ENCODE results near the gene ZNF740. TPM values are rescaled to one million over a fixed set of nuclear protein-coding genes. Genes with fewer than 3 reads are reported as not detected.

Gene ZNF740
- total and polyA plus RNA-seq, 2 of the 8 experiments (the other 6 are each of a cell fraction or from before 2014, with no cell fraction given) = 8.2 to 40.0 TPM

DNA sequence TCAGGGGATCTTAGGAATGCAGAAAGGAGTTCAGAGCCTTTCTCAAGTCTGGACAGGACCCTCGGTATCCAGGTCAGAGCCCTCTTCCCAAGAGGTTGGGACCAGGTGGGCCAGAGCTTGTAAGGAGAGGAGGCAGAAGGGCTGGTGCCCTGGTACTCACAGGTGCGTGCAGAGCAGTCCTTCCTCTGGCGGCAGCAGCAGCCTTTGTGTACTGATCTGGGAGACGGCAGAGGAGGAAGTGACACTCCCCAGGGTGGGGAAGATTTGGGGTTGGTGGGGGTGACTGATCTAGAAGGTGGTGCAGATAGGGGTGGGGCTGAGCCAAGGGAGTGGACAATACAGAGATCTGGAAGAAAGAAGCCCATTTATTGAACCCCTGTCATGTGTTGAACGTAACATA lies 26.5 kb downstream of the ZNF740 start, which contains the start of gene ITGB7 (continued):
- no peak for TF ChIP-seq CHD7 (IDR thresholded peaks at IDR 0.05; ENCODE audit: insufficient replicate concordance, low read length)
- no peak for TF ChIP-seq HDAC6 (IDR thresholded peaks at IDR 0.05; ENCODE audit: low read depth, low read length)
- no peak for TF ChIP-seq SP4 (IDR thresholded peaks at IDR 0.05; ENCODE audit: low read length)
- TF ChIP-seq CREB1 (IDR thresholded peaks at IDR 0.05) = no peak
- no peak for TF ChIP-seq SAP30 (IDR thresholded peaks at IDR 0.05; ENCODE audit: insufficient read depth, insufficient replicate concordance, low read length)
- TF ChIP-seq RNF2 (IDR thresholded peaks at IDR 0.05; ENCODE audit: borderline replicate concordance, low read depth, low read length, missing control alignments, poor library complexity, severe bottlenecking) = no peak
- TF ChIP-seq KDM4A (IDR thresholded peaks at IDR 0.05; ENCODE audit: low read depth, low read length, severe bottlenecking) = no peak
- TF ChIP-seq NANOG (IDR thresholded peaks at IDR 0.05; ENCODE audit: insufficient read depth, low read depth, low read length, poor library complexity, severe bottlenecking) = no peak
- TF ChIP-seq, protein P1, sequence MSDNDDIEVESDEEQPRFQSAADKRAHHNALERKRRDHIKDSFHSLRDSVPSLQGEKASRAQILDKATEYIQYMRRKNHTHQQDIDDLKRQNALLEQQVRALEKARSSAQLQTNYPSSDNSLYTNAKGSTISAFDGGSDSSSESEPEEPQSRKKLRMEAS (IDR thresholded peaks at IDR 0.05) = no peak
- no peak for TF ChIP-seq HDAC2 (IDR thresholded peaks at IDR 0.05; ENCODE audit: borderline replicate concordance in 1 of 2, low read depth in 2 of 2, low read length in 2 of 2)
- no peak for TF ChIP-seq KDM5A (IDR thresholded peaks at IDR 0.05; ENCODE audit: low read length)
